Ectodermal cell (in vitro differentiated cells): ENCODE results near the gene TRIM17.

Experiments
- H3K27ac ChIP-seq: 2 replicates; pipeline ENCODE4 v1.7.0; 2013; ENCODE audit warnings: mild to moderate bottlenecking, low read depth, low read length; ENCODE audit not compliant: insufficient read depth, poor library complexity, severe bottlenecking
- H3K27me3 ChIP-seq: 2 replicates; pipeline ENCODE4 v1.7.0; 2013; ENCODE audit warnings: mild to moderate bottlenecking, low read length; ENCODE audit not compliant: insufficient read depth, control insufficient read depth, poor library complexity, severe bottlenecking
- H3K36me3 ChIP-seq: one replicate; pipeline ENCODE4 v1.7.0; 2013; ENCODE audit warnings: low read length; ENCODE audit not compliant: control insufficient read depth, insufficient read depth
- H3K4me1 ChIP-seq: one replicate; pipeline ENCODE4 v1.7.0; 2013; ENCODE audit warnings: low read length; ENCODE audit not compliant: control insufficient read depth, insufficient read depth
- H3K4me3 ChIP-seq: 2 replicates; pipeline ENCODE4 v1.7.0; 2013; ENCODE audit warnings: low read depth, low read length, control low read depth; ENCODE audit not compliant: insufficient read depth
- H3K9me3 ChIP-seq: 2 replicates; pipeline ENCODE4 v1.7.0; 2013; ENCODE audit warnings: mild to moderate bottlenecking, low read length, moderate library complexity; ENCODE audit not compliant: control insufficient read depth
- WGBS, 2 experiments: methylation state at CpG; one replicate each; pipeline ENCODE4 v1.1.7; 2013; ENCODE audit warnings: missing lambda C conversion rate in 2 of 2; 5-methylcytosine and 5-hydroxymethylcytosine counted together

TRIM17 gene

GRCh38 chr1:228366866-228367741 lies 49.6 kb downstream of the TRIM17 start:
- no peaks in the 10 kb centered on the region for H3K4me1 ChIP-seq
- 85 to 87% methylated on average over 24 of the region's 24 CpGs for WGBS, 2 experiments
- H3K4me3 ChIP-seq: no peak overlapping the region
- no peaks in the 10 kb centered on the region for H3K27me3 ChIP-seq
- H3K27ac ChIP-seq: no peak overlapping the region
- H3K36me3 ChIP-seq: no peaks in the 10 kb centered on the region
- H3K9me3 ChIP-seq: no peaks in the 10 kb centered on the region

- no peaks in the 10 kb centered on the region for H3K27me3 ChIP-seq
- H3K36me3 ChIP-seq: no peaks in the 10 kb centered on the region
- no peaks in the 10 kb centered on the region for H3K9me3 ChIP-seq
- H3K4me3 ChIP-seq: no peak overlapping the region
- no peaks in the 10 kb centered on the region for H3K4me1 ChIP-seq
- WGBS, 2 experiments: 94 to 96% methylated on average over 23 of the region's 23 CpGs
- no peak overlapping the region for H3K27ac ChIP-seq
Measured at GRCh38 chr1:228366062-228366865, 50.4 kb downstream of the TRIM17 start.

- Histone ChIP-seq H3K4me3 (no peak overlapping the region), H3K9me3 (no peaks in the 10 kb centered on the region), H3K4me1 (no peaks in the 10 kb centered on the region), H3K27ac (no peak overlapping the region), H3K36me3 (no peaks in the 10 kb centered on the region), H3K27me3 (no peaks in the 10 kb centered on the region)
- 91 to 92% methylated on average over 20 of the region's 20 CpGs for WGBS, 2 experiments
Measured at GRCh38 chr1:228365271-228366061, 51.2 kb downstream of the TRIM17 start.

- H3K4me3 ChIP-seq: no peak overlapping the region
- H3K27me3 ChIP-seq: no peaks in the 10 kb centered on the region
- H3K9me3 ChIP-seq: no peaks in the 10 kb centered on the region
- 94 to 95% methylated on average over 19 of the region's 19 CpGs for WGBS, 2 experiments
- H3K4me1 ChIP-seq: no peaks in the 10 kb centered on the region
- H3K36me3 ChIP-seq: no peaks in the 10 kb centered on the region
- no peak overlapping the region for H3K27ac ChIP-seq
Measured at GRCh38 chr1:228364706-228365213, 51.9 kb downstream of the TRIM17 start.

- 83 to 84% methylated on average over 12 of the region's 12 CpGs for WGBS, 2 experiments
- Histone ChIP-seq H3K27ac (no peak overlapping the region), H3K4me1 (no peaks in the 10 kb centered on the region), H3K9me3 (no peaks in the 10 kb centered on the region), H3K36me3 (no peaks in the 10 kb centered on the region), H3K27me3 (no peaks in the 10 kb centered on the region), H3K4me3 (no peak overlapping the region)
Measured at GRCh38 chr1:228364068-228364705, 52.5 kb downstream of the TRIM17 start.

DNA sequence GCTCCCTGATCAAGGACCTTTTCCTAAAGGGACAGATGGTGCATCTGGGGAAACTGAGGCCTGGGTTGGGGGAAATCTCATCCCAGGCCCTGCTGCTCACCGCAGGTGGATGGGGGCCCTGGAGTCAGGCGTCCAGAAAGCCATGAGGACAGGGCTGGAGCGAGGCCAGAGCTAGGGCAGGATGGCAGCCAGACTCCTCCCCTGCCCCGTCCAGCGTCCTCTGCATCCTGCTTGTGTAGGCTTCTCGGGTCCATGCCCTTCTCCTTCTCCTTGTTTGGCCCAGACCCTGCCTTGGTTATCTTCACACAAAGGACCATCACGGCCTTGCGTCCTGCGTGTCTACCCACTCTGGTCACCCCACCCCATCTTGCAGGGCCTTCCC lies 53.0 kb downstream of the TRIM17 start:
- Histone ChIP-seq H3K9me3 (no peaks in the 10 kb centered on the region), H3K36me3 (no peaks in the 10 kb centered on the region), H3K4me3 (no peak overlapping the region), H3K27me3 (no peaks in the 10 kb centered on the region), H3K4me1 (no peaks in the 10 kb centered on the region), H3K27ac (no peak overlapping the region)
- 72 to 73% methylated on average over 9 of the region's 9 CpGs for WGBS, 2 experiments

DNA sequence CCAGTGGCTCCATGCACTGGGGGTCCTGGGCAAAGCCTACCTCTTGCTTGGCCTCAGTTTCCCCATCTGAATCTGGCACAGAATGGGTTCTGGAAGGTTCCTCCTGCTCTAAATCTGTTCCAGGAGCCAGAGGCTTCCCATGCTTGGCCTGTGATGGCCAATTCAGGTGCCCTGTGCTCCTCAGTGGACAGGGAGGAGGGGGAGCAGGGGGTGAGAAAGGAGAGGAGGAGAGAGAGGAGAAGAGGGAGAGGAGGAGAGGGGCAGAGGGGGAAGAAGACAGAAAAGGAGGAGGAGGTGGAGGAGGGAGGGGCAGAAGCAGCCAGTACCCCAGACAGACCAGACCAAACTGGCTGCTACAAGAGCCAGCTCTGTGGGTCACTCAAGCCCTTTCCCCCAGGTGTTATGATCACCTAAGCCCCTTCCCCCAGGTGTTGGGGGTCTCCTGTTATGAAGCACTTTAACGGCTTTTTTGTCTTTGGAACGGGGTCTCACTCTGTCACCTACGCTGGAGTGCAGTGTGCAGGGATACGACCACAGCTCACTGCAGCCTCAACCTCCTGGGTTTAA lies 53.7 kb downstream of the TRIM17 start:
- H3K27me3 ChIP-seq: no peaks in the 10 kb centered on the region
- WGBS, 2 experiments: 88 to 94% methylated on average over 4 of the region's 4 CpGs
- H3K27ac ChIP-seq: no peak overlapping the region
- H3K4me3 ChIP-seq: no peak overlapping the region
- no peaks in the 10 kb centered on the region for H3K36me3 ChIP-seq
- H3K9me3 ChIP-seq: no peaks in the 10 kb centered on the region
- H3K4me1 ChIP-seq: no peaks in the 10 kb centered on the region

DNA sequence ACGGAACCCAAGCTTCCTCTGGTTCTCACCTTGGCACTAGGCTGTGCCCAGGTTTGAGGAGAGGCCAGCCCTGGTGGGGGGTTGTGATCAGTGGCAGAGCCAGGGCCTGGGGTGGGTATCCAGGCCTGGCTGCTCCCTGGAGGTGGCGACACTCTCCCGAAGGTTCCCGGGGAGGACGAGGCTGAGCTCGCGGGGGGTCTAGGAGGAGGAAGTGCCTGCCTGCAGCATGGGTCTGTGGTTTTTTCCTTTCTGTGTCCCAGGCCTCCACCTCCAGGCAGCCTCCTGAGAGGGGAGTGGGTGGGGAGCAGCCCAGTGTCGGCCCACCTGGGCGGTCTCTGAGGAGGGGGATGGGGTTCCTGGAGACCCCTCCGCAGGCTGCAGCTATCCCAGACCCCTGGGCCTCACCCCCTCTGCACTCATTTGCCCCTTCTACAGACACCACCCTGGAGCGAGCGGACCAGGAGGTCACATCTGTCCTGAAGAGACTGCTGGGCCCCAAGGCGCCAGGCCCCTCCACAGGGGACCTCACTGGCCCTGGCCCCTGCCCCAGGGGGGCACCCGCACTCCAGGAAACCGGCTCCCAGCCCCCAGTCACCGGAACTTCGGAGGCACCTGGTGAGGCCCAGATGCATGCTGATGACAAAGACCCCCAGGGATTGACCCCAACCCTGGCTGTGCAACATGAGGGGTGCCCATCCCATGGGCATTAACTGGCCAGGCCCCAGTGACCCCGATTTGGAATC lies 54.3 kb downstream of the TRIM17 start:
- Histone ChIP-seq H3K36me3 (no peaks in the 10 kb centered on the region), H3K27ac (no peak overlapping the region), H3K4me1 (no peaks in the 10 kb centered on the region), H3K4me3 (no peak overlapping the region), H3K27me3 (no peaks in the 10 kb centered on the region), H3K9me3 (no peaks in the 10 kb centered on the region)
- WGBS, 2 experiments: 90 to 91% methylated on average over 18 of the region's 18 CpGs
